CD1c-positive myeloid dendritic cell (primary cell): ENCODE measurements around the gene ELN.

Experiments used
- DNase-seq: peaks from one replicate; pipeline ENCODE4 v3.0.0-alpha.2; 2016; ENCODE audit errors: extremely low spot score

The ELN gene

GRCh38 chr7:74023786-74024185 is 4.2 kb upstream of the ELN start:
- DNase-seq = no peak

DNA sequence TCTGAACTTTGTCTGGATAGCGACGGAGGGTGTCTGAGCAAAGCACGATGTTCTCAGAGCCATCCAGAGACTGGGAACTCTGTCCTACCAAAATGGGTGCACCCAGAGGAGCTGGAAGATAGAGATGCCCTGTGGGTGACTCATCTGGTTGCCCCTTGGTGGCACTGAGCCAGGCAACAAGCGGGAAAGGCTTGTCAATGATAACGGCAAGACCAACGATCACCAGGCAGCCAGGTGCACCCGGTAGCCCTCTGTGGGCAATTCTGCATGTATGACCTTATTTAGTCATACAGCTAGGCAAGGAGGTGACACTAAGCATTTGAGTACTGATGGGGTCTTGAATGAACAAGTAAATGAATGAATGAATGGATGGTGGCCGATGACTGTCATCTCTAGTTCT is 2.8 kb upstream of the ELN start:
- no peak for DNase-seq

DNA sequence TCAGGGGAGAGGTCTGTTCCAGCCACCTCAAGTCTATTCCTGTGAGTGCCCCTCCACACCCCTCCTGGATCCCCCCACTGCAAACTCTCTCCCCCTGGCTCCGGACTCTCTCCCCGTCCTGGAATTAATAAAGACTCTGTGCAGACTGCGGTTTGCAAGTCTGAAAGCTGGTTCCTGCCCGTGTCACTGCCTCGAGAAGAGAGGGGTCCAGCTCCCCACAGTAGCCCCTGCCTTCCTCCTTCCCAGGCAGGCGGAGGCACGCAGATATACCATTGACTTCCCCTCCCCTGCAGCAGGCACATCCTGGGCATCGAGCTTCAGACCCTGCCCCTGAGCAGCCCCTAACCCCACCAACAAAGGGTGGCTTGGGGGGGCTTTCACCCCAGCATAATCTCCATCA is 2.2 kb upstream of the ELN start:
- no peak for DNase-seq

- DNase-seq = no peak
Observed at GRCh38 chr7:74026406-74026902, 1.5 kb upstream of the ELN start.

GRCh38 chr7:74026903-74027682 is 880 bp upstream of the ELN start:
- peak; percentile 70 for DNase-seq

DNA sequence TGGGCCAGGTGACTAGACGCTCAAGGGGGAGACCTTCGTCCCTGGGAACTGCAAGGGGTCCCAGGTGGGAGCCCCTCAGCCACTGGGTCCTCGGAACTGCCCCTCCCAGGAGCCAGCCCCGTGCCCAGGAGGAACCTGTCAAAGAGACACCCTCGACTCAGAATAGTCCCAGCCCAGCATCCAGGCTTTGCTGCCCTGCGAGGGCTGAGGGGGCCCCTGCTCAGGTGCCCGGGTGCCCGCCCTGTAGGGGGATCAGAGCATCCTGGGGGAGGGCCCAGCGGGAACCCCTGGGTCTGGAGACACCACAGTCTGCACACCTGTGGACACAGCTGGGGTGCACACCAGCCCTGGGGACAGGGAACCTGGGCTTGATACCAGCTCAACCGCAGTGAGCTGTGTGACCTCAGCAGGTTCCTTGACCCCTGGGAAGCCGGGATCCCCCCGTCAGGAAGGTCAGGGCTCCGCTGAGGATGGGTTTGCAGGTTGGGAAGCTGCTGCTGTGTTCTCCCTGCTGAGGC is 407 bp downstream of the ELN start:
- no peak for DNase-seq

DNA sequence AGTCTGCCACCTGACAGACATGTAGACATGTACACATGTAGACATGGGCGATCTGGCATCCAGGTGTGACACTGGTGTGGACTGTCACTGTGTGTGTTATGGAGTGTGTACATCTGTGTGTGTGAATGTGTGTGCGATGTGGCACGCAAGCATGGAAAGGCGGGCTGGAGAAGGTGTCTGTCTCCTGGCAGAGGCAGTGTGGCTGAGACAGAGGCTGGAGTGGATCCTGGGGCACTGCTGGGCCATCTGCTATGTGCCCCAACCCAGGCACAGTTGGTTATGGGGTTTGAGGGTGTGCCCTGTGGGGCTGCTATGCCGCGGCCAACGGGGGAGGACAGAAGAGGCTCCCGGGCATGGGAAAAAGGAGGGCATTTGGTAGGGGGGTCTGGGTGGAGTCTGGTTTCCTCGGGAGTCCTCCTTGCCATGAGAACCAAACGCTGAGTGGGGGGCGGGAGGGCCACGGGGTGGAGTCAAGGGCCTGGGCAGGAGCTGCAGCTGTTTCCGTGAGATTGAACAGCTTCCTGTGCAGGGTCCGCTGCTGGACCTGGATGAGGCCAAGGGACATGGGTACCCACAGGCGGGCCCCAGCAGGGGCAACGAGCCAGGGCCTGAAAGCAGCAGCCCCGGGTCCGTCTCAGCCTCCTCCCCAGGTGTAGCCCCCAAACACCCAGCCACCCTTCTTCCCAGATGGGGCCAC is 1.3 kb downstream of the ELN start:
- DNase-seq = no peak

DNA sequence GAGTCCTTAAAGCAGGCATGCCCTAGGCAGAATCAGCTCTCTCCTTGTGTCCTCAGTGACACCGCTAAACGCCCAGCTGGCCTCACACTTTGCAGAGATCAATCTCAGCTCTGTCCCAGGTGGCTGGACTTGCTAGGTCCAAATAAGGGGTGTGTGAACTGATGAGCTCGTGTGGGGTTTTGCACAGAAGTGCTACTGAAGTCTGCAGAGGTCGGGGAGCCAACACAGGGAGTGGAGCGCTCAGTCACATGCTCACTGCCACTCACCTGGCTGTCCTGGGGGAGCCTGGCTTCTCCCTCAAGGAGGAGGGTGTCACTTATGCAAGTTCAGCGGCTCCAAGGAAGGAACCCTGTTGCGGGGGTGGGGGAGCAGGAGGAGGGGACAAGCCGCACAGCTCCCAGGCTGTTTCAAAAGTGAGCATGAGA is 2.0 kb downstream of the ELN start:
- no peak for DNase-seq

DNA sequence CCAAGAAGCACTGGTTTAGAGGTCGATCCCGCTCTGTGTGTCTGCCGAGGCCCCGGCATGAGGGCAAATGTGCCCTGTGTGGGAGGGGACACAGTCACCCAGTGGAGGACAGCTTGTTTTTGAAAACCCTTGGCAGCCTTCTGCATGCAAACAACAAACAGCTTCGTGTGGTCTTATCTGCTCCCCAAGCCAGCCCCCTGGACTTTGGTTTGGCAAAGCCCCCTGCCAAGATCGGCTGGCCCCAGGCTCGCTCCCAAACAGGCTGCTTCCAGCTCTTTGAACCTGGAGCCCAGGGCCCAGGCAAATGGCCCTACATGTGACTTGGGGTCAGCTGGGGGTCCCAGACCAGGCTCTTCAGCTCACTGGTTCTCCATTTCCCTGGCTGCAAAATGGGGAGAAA is 2.9 kb downstream of the ELN start:
- DNase-seq = no peak

GRCh38 chr7:74031403-74032190 is 3.6 kb downstream of the ELN start:
- no peak for DNase-seq

DNA sequence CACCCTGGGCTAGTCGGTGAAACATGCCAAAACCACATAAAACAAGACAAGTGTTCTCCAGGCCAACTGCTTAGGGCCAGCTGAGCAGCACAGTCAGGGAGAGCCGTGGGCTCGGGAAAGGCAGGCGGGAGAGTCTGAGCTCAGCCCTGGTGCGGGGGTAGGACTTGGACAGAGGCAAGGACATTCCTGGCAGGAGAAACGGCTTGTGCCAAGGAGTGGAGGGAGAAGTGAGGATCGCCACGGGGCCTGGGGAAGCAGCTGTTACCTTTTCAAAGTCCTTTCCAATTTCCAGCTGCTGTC is 4.2 kb downstream of the ELN start:
- no peak for DNase-seq

- no peak for DNase-seq
Observed at GRCh38 chr7:74032624-74033371, 4.8 kb downstream of the ELN start.

- no peak for DNase-seq
Observed at GRCh38 chr7:74033372-74034311, 5.7 kb downstream of the ELN start.

DNA sequence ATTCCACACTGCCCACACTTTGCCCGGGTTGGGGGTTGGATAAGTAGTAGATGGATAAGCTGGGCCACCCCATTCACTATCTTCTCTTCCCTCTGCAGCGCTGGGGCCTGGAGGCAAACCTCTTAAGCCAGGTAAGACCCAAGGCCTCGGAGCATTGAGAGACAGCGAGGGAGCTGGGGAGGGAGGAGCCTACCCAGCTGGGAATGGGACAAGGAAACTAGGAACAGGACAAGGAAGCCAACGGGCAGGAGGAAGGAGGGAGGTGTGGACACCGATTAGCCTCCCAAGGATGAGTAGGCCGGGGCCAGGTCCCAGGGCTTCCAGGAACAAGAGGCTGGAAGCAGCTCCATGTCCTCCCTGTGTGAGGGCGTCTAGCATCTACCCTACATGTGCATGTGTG is 9.6 kb downstream of the ELN start:
- DNase-seq = no peak

GRCh38 chr7:74038194-74038961 is 10.4 kb downstream of the ELN start:
- DNase-seq = no peak

DNA sequence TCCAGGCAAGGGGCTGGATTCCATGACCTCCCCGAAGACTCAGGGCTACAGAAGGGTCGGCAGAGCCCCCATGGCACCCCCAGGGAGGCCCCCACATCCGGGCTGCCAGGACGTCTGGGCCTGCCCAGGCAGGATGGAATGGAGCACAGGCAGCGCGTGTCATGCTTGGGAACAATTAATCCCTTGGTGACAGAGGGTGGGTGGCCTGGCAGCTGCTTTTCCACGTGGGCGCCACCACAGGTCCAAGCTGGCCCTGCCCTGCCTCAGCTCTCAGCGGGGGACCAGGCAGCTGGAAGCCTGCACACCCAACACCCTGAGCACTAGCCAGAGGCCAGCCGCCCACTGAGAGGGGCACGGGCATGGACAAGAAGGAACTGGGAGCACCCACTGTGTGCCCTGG is 11.4 kb downstream of the ELN start:
- DNase-seq = peak; percentile 34

- no peak for DNase-seq
Observed at GRCh38 chr7:74040101-74040790, 12.3 kb downstream of the ELN start.

DNA sequence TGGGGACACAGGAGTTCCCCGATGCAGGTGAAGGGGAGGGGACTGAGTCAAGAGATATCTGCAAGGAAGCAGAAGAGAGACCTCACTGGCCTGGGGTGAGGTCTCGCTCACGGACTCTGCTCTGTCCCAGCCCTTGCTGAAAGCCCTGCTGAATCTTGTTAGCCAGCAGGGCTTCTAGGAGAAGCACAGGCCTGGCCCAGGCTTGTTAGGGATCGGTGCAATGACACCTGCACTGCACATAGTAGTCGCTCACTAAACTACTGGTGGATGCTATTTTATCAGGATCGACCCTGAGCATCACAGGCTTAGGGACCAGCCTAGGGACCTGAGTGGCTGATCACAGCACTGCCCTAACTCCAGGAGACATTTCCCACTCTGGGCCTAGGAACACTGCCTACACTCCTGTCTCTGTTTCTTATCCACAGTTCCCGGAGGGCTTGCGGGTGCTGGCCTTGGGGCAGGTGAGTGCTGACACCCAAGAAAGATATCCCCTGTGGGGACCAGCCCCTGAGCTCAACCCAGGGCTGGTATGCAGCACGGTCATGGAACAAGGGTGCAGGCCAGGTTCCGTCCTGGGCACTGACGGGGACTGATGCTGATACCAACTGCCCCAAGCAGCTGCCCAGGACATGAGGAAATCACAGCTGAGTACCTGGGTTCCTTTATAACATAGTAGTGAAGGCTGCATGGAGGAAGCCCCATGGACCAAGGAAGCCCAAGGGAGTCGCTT is 13.0 kb downstream of the ELN start:
- no peak for DNase-seq
